RPMI8226 (cell line): Measurements from ENCODE around the gene CASP8.
"Not testable (repeated sequence)": the region's sequence is repeated elsewhere in the genome, so short reads cannot be mapped to it uniquely, and the experiment has no call there.

Experiments
- DNase-seq: peaks from one replicate; pipeline ENCODE4 v3.0.0-alpha.2; 2015

Gene CASP8

DNA sequence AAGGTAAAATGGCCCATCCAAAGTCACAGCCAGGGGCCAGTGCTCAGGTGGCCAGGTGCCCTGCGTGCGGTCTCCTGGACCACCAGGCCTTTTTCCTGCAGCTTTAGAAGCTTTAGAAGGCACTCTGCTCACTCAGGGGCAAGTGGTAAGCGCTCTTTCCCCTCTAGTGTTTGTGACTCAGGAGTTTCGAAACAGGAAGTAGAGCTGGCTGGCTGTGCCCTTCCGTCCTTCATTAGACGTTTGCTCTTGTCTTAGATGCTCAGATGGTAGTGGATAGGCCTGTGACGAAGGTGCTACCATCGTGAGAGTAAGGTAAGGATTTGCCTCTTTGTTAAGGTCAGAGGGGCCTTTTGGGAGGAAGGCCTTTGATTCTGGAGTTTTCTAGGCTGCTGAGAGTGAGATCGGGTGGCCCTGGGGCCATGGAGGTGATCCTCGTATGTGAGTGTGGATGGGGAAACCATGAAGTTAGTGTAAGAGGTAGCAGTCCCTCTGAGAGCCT lies at the start of gene CASP8:
TSS of gene CASP8 (plus strand) at position 235 of the 499 bp plus-strand sequence. CDS start 5,951 bp downstream, outside the sequence.
- DNase-seq = peak; percentile 88

DNA sequence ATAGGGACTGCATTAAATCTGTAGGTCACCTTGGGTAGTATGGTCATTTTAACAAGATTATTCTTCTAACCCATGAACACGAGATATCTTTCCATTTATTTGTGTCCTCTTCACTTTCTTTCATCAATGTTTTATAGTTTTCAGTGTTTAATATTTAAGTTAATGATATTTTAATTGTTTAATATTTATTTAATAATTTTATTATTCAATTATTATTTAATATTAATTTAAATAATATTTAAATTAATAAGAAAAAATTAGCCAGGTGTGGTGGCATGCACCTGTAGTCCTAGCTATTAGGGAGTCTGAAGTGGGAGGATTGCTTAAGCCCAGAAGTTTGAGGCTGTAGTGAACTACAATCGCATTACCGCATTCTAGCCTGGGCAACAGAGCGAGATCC lies 44.4 kb upstream of the CASP8 start:
- DNase-seq = no peak

DNA sequence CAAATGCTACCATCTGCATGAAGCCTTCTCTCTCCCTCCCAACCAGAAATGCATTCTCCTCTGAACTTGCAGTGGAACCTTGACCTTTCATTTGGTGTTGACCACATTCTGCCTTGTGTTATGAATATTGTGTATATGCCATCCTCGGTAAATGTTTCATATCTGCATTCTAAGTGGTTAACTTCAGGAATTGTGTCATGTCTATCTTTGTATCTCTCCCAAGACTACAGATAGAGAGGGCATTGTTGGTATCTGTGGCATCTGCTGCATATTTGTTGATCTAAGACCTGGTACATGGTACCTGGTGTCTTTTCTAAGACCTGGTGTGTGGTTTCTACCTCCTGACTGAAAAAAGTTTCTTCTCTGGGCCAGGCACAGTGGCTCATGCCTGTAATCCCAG lies 43.4 kb upstream of the CASP8 start:
- DNase-seq = no peak

- DNase-seq = no peak
Observed at GRCh38 chr2:201218780-201219179, 41.6 kb upstream of the CASP8 start.

GRCh38 chr2:201219328-201220096 lies 40.8 kb upstream of the CASP8 start:
- no peak for DNase-seq

GRCh38 chr2:201220102-201220570 lies 40.2 kb upstream of the CASP8 start:
- peak; percentile 95 for DNase-seq

DNA sequence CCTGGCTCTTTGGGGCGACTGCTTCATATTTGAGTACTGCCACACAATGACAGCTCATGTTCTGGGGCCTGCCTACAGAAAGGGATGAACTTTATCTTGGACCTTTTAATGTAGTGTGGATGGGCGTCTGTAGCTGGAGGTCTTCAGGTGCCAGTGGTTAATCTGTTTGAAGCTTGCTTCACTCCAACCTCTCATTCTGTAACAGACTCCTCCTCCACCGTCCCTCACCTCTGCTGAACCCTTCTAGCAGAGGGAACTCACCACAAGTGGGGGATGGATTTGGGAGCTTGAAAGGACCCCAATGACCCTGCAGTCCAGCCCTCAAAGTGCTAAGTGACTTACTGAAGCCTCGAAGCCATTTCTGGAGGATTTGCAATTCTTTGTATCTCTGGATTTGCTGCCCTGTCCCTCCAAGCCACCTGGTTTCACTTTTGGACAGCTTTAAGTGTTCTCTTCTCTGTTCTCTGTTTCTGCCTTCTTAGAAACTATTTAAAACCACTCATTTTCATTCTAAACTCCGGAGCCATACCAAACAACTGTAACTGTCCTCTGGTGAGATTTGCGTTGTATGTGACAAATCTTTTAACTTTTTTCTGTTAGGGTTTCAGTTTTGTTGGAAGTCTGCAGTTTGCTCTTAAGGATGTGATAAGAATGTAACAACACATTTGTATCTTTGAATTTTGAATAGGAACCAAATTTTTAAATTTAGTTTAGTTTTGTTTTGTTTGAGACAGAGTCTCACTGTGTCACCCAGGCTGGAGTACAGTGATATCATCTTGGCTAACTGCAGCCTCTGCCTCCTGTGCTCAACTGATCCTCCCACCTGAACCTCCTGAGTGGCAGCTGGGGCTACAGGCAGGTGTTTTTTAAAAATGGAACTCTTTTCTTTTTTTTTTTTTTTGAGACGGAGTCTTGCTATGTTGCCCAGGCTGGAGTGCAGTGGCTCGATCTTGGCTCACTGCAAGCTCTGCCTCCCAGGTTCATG lies 37.0 kb upstream of the CASP8 start:
- peak; percentile 69 for DNase-seq

DNA sequence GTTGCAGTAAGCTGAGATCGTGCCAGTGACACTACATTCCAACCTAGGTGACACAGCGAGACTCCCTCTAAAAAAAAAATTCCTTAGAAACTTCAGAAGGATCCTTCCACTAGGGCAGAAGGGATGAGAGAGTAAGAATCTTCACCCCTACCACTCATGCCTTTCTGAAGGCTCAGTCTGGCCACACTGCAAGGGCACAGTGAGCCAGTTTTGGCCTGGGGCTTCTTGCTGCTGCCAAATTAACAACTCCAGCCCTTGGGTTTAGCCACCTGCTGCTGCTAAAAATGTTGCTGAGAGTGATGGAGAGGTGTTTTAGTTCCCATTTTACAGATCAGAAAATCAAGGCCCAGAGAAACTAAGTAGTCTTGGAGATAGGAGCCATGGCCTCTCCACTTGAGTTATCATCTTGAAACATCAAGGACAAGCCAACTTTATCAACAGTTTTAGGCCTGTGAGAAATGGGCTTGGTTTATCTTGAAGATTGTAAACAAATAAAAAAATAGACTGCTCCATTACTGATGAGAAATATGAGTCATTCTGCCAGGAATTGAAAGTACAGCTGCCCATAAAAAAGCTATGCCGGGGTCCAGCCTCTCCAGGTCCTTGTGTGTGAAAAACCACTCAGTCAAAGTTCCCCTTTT lies 31.9 kb upstream of the CASP8 start:
- peak; percentile 77 for DNase-seq

- peak; percentile 32 for DNase-seq
Observed at GRCh38 chr2:201228912-201229290, 31.4 kb upstream of the CASP8 start.

DNA sequence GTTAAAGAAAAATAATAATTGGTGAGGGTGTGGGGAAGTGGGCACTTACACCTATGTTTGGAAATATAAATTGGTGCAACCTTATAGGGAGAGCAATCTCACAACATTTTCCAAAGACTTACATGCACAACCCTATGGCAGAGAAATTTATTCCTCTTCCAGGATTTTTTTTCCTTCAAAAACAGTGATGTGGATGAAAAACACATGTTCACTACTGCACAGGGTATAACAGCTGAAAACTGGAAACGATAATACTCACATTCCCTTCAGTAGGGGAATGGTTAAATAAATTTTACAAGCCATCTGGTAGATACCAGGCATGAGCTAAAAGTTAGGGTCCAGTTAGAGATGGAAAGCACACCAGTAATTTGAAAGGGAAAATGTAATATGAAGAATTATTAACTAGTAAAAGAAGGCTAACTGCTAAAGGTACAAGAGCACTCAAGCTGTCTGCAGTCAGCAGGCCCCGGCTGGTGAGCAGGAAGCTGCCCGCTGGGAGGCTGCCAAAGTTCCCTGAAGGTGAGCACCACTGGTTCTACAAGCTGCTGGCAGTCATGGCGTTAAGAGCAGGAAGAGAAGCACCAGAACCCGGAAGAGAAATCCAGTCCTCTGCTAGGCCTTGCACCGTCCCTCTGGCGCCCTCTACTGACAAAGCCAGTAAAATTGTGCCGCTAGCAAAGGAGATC lies 28.4 kb upstream of the CASP8 start:
- peak; percentile 99 for DNase-seq

- no peak for DNase-seq
Observed at GRCh38 chr2:201232467-201232815, 27.9 kb upstream of the CASP8 start.

DNA sequence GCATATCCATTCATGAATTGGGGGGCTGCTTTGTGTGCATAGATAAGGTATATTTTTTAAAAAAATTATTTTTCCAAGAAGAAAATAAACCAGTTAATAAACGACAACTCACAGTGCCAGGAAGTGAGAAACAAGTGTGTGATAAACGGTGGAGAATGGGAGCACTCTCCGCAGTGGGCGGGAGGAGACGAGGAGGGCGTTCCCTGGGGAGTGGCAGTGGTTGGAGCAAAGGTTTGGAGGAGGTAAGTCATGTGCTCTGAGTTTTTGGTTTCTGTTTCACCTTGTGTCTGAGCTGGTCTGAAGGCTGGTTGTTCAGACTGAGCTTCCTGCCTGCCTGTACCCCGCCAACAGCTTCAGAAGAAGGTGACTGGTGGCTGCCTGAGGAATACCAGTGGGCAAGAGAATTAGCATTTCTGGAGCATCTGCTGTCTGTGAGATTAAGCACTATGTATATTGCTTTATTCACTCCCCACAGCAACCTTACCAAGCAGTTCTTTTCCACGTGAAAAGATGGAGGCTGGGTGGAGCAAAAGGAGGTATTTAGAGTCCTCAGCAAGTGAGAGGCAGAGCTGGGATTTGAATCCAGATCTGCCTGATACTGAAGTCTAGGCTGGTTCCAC lies 27.0 kb upstream of the CASP8 start:
- DNase-seq = peak; percentile 95

DNA sequence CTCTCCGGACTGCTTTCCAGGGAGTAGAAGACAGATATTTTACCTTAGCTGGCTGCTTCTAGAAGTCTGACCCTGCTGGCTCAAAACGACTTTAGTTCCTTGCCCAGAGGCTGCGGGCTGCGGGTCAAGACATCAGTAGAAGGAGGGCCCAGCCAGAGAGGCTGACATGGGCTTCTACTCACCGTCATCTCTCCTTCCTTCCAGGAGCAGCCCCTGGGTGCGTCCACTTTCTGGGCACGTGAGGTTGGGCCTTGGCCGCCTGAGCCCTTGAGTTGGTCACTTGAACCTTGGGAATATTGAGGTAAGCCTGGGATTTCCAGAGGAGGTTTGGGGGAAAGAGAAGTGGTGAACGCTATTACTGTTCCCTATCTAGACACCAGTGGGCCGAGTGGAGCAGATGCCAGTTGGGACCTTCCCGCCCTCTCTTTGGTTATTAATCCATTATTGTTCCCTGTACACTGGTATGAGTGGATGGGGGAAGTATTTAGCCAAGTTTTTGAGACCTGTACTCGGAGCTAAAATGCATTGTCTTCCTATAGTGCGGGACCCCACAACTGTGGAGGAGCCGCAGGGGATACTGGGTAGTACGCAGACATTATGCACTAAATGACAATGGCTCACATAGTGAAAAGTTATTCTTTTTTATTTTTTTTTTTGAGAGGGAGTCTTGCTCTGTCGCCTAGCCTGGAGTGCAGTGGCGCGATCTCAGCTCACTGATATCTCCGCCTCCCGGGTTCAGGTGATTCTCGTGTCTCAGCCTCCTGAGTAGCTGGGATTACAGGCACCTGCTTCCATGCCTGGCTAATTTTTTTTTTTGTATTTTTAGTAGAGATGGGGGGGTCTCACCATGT lies 26.3 kb upstream of the CASP8 start:
- DNase-seq = peak; percentile 45

DNA sequence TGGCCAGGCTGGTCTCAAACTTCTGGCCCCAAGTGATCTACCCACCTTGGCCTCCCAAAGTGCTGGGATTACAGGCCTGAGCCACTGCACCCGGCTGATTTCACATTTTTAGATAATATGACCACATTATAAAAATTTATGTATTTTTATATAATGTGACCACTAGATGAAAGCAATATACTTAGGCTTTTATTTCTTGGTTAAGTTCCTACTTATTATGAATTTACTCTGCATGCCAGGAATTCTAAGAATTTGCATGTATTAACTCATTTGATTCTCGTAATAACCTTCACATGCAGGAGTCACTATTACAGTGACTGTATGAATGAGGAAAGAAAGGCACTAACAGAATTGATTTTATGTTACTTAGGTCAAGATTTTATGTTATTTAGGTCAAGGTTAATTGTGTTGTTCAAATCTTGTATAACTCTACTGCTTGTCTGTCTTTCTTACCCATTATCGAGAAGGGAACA lies 25.6 kb upstream of the CASP8 start:
- DNase-seq = no peak

DNA sequence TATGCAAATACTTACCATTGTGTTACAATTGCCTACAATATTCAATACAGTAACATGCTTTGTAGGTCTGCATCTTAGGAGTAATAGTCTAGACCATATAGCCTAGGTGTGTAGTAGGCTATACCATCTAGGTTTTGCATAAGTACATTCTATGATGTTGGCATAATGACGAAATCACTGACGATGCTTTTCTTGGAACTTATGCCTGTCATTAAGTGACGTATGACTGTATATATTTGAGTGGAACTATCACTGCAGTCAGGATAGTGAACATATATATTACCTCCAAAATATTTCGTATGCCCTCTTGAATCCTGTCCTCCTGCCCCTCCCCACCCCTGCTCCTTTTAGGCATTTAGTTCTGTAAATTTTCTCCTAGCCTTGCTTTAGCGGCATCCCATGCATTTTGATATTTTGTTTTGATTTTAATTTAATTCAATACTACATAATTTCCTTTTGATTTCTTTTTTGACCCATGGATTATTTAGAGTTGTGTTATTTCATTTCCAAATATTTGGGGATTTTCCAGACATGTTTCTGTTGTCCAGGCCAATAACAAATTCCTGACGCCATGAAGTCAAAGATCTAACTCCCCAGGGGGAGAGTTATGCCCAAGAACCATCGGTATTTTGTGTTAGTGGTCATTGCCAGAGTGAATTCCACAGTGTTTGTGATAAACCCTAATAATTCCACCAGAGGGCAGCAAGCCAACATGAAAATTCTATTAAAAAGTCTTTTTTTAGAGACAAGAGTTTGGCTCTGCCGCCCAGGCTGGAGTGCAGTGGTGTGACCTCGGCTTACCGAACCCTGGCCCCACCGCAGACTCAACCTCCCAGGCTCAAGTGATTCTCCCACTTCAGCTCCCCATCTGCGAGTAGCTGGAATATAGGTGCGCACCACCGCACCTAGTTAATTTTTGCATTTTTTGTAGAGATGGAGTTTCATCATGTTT lies 24.2 kb upstream of the CASP8 start:
- DNase-seq = peak; percentile 86

- DNase-seq = no peak
Observed at GRCh38 chr2:201237486-201238123, 22.7 kb upstream of the CASP8 start.

DNA sequence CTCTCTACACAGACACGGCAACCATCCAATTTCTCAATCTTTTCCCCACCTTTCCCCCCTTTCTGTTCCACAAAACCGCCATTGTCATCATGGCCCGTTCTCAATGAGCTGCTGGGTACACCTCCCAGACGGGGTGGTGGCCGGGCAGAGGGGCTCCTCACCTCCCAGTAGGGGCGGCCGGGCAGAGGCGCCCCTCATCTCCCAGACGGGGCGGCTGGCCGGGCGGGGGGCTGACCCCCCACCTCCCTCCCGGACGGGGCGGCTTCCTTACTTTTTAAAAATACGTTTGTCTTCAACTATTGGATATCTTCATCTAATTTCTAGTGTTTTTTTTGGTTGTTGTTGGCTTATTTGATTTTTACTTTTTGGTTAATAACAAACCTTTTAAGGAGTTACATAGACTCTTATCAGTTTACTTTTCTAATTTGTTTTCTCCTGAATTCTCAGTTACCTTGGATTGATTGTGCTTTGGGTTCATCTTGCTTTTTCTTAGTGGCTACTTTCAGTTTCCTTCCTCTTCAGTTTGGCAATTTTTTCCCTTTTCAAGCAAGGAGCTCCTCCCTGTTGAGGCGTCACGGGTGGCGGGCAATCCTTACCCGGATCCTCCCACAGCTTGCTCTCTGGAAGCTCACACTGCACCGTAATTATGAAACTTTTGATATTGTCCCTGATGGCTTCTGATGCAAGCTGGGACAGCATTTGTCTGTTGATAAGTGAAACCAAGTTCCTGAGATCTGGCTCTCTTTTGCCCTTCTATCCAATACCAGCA lies 21.0 kb upstream of the CASP8 start:
- not testable (repeated sequence) for DNase-seq

- no peak for DNase-seq
Observed at GRCh38 chr2:201242571-201243277, 17.6 kb upstream of the CASP8 start.
